Calu3 (cell line): ENCODE measurements around the gene STX4. TPM values are rescaled to one million over a fixed set of nuclear protein-coding genes. Genes with fewer than 3 reads are reported as not detected.

Source experiments
- BruUV-seq: library from RNA; stranded (reverse); fragments of 400-500 nt; replicated peaks from 2 replicates; lab custom pipeline; 2021; lab: Mats Ljungman, UMichigan
- CTCF ChIA-PET: fragments of 300-600 bp; sonication (Branson Sonifier 250); formaldehyde crosslinking; loops from one replicate; lab custom pipeline; 2022; ENCODE audit warnings: antibody characterized with exemption; lab: Charles Lee
- DNase-seq: peaks from one replicate; pipeline ENCODE4 v3.0.0; 2022
- H3K27ac Mint-ChIP-seq: one replicate; pipeline ENCODE4 v1.8.0; 2022; ENCODE audit warnings: mixed read lengths; ENCODE audit not compliant: unreplicated experiment
- H3K27me3 Mint-ChIP-seq: one replicate; pipeline ENCODE4 v1.8.0; 2022; ENCODE audit warnings: mixed read lengths; ENCODE audit not compliant: unreplicated experiment
- H3K36me3 Mint-ChIP-seq: one replicate; pipeline ENCODE4 v1.8.0; 2022; ENCODE audit warnings: mild to moderate bottlenecking, moderate library complexity, mixed read lengths; ENCODE audit not compliant: insufficient read depth, unreplicated experiment
- H3K4me1 Mint-ChIP-seq: one replicate; pipeline ENCODE4 v1.8.0; 2022; ENCODE audit warnings: mild to moderate bottlenecking, low read depth, mixed read lengths; ENCODE audit not compliant: unreplicated experiment
- H3K4me3 Mint-ChIP-seq: one replicate; pipeline ENCODE4 v1.8.0; 2022; ENCODE audit warnings: mild to moderate bottlenecking, low read depth, moderate library complexity, mixed read lengths; ENCODE audit not compliant: unreplicated experiment
- H3K9me3 Mint-ChIP-seq: one replicate; pipeline ENCODE4 v1.8.0; 2022; ENCODE audit warnings: low read depth, mixed read lengths; ENCODE audit not compliant: unreplicated experiment
- intact Hi-C: fragments of 100-400 bp; cut with micrococcal nuclease; formaldehyde crosslinking; loops from one replicate; pipeline ENCODE4 v1.10.0; 2022; ENCODE audit not compliant: unreplicated experiment
- total RNA-seq: library from RNA; stranded (reverse); gene quantifications from 2 replicates; pipeline ENCODE4 v1.2.3, GENCODE V29; 2022
- TF ChIP-seq, protein P1 (sequence below): fragments of 200-600 bp; IDR thresholded peaks from one replicate; pipeline ENCODE4 v1.8.0; 2022; ENCODE audit warnings: antibody characterized with exemption; ENCODE audit not compliant: unreplicated experiment

Gene STX4
- total RNA-seq, 1 experiment from 2014 or later = 100 TPM

DNA sequence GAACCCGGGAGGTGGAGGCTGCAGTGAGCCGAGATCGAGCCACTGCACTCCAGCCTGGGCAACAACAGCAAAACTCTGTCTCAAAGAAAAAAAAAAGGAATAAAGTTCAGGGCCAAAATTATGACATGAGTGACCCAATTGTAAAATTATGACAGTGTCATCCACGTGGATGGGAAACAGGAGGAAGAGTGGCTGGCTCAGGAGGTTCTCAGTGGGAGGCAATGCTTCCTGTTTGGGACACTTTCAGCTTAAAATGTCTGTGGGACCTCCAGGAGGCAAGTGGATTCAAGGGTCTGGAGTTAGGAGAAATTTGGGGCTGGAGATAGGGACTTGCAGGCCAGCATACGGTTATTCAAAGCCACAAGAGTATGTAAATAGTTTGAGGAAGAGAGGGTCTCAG is 8.0 kb upstream of the STX4 start:
- TF ChIP-seq, protein P1, sequence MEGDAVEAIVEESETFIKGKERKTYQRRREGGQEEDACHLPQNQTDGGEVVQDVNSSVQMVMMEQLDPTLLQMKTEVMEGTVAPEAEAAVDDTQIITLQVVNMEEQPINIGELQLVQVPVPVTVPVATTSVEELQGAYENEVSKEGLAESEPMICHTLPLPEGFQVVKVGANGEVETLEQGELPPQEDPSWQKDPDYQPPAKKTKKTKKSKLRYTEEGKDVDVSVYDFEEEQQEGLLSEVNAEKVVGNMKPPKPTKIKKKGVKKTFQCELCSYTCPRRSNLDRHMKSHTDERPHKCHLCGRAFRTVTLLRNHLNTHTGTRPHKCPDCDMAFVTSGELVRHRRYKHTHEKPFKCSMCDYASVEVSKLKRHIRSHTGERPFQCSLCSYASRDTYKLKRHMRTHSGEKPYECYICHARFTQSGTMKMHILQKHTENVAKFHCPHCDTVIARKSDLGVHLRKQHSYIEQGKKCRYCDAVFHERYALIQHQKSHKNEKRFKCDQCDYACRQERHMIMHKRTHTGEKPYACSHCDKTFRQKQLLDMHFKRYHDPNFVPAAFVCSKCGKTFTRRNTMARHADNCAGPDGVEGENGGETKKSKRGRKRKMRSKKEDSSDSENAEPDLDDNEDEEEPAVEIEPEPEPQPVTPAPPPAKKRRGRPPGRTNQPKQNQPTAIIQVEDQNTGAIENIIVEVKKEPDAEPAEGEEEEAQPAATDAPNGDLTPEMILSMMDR = no peak
- Mint-ChIP-seq H3K36me3 (no peaks in the 10 kb centered on the region), H3K9me3 (no peaks in the 10 kb centered on the region)

DNA sequence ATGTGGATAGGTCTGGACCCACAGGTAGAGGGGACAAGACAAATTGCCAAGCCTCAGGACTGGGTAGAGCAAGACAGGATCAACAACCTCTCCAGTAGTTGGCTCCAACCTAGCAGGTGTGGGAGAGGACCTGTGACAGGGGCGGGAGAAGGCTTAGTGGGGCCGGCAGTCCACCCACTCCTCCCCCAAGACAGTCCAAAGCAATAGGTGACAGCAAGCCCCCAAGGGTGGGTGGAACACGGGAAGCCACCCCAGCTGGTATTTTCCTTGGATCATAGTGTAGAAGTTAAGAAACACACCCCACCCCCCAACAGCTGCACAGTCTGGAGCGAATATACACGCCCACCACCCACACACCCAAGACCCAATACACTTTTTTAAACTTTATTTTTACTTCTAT is 4.1 kb upstream of the STX4 start:
- intact Hi-C loops = no loop called here

More for the DNA sequence above, 8.0 kb upstream of the STX4 start:
- no TSS peak for BruUV-seq
- DNase-seq = no peak
- intact Hi-C loops = no loop called here
- H3K27ac Mint-ChIP-seq = no peak overlapping the region
- no peak overlapping the region for H3K4me3 Mint-ChIP-seq
- no peaks in the 10 kb centered on the region for H3K27me3 Mint-ChIP-seq
- CTCF ChIA-PET = no interaction called here
- H3K4me1 Mint-ChIP-seq = peaks cover 8% of the 10 kb centered on the region

DNA sequence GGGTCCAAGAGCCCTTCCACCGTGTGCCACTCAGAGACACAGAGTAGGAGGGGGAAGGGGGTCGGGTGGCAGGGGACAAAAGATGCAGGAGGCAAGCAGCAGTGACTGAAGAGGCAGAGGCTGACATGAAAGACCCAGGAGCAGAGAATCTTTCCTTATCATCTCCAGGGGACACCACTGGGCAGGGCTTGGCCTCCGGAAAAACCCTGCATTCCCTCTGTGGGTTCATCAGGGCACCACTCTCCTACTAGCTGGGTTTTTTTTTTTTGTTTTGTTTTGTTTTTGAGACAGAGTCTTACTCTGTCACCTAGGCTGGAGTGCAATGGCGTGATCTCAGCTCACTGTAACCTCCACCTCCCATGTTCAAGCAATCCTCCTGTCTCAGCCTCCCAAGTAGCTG is 2.1 kb upstream of the STX4 start:
- CTCF ChIA-PET = interaction anchor here (0.6 kb wide), 1 partner anchor 306 kb away, joined by 3 read pairs; no protein-coding TSS in a partner anchor
- TF ChIP-seq, protein P1 = no peak
- H3K4me3 Mint-ChIP-seq = no peak overlapping the region
- no peaks in the 10 kb centered on the region for H3K27me3 Mint-ChIP-seq
- intact Hi-C loops = loop anchor here (5.0 kb wide), 1 partner anchor 44 kb away; the partner anchor contains the start of gene HSD3B7
- no peak overlapping the region for H3K27ac Mint-ChIP-seq
- BruUV-seq = no TSS peak
- no peaks in the 10 kb centered on the region for H3K4me1 Mint-ChIP-seq
- DNase-seq = no peak
- H3K36me3 Mint-ChIP-seq = peaks cover 35% of the 10 kb centered on the region
- H3K9me3 Mint-ChIP-seq = no peaks in the 10 kb centered on the region

More for the DNA sequence above, 4.1 kb upstream of the STX4 start:
- no peak for DNase-seq
- Mint-ChIP-seq H3K27ac (no peak overlapping the region), H3K4me1 (peaks cover 8% of the 10 kb centered on the region), H3K4me3 (no peak overlapping the region), H3K27me3 (no peaks in the 10 kb centered on the region), H3K9me3 (no peaks in the 10 kb centered on the region), H3K36me3 (peaks cover 23% of the 10 kb centered on the region)
- no TSS peak for BruUV-seq
- CTCF ChIA-PET = no interaction called here
- TF ChIP-seq, protein P1 = no peak

DNA sequence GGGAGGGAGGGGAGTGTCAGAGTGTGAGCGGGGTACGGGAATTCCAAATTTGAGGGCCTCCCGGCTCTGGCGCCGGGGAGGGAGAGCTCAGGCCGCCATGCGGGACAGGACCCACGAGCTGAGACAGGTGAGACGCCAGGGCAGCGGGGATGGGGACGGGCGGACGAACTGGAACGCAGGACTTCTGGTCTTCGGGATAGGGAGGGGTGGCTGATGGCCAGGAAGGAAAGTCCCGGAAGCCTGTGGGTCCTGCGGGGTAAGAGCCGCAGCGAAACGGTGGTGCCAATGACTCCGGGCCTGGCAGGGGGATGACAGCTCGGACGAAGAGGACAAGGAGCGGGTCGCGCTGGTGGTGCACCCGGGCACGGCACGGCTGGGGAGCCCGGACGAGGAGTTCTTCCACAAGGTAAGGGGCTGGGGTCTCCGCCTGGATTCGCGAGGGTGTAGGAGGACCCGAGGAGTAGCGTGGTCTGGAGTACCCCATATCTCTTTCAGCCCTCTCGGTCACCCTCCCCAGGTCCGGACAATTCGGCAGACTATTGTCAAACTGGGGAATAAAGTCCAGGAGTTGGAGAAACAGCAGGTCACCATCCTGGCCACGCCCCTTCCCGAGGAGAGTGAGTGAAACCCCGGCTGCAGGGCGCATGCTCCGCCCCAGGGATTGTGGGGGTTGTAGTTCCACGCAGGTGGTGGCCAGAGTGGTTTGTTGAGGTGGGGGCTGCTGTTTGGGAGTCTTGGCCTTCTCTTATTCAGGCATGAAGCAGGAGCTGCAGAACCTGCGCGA is 543 bp downstream of the STX4 start:
- DNase-seq = peak; percentile 94
- Mint-ChIP-seq H3K27me3 (no peaks in the 10 kb centered on the region), H3K4me1 (no peaks in the 10 kb centered on the region), H3K27ac (peak overlapping the region; percentile 89), H3K9me3 (no peaks in the 10 kb centered on the region), H3K36me3 (peaks cover 42% of the 10 kb centered on the region), H3K4me3 (peak overlapping the region; percentile 99)
- BruUV-seq = TSS peak; percentile 45
- TF ChIP-seq, protein P1 = no peak
- CTCF ChIA-PET = interaction anchor here (0.6 to 2.0 kb wide), 6 partner anchors 11 to 835 kb away, joined by 3 to 11 read pairs (median 4); partner anchors contain the start of gene HSD3B7
- intact Hi-C loops = loop anchor here (5.0 kb wide), 1 partner anchor 47 kb away; the partner anchor contains the start of gene HSD3B7
